ENCODE results near the gene IGLL5. TPM values are rescaled to one million over a fixed set of nuclear protein-coding genes. Genes with fewer than 3 reads are reported as not detected.
A peak's percentile ranks its signal among the peaks of the same experiment; 100 is the strongest.

Gene IGLL5
- total RNA-seq, 3 donors from 2014 or later (not counting 1 experiment from before 2014, with no cell fraction given), result 0.38 to 124 (median 0.93) TPM

GRCh38 chr22:22865311-22866072 lies 22.1 kb upstream of the IGLL5 start:
- peak overlapping the region; percentile 13 for H3K4me3 Mint-ChIP-seq
- Histone ChIP-seq H3K9me3 (ENCODE audit: control insufficient read depth, insufficient read depth, low read length) (no peaks in the 10 kb centered on the region), H3K36me3 (ENCODE audit: control insufficient read depth, insufficient read depth, low read length) (no peaks in the 10 kb centered on the region), H3K4me3 (ENCODE audit: low read length) (no peak overlapping the region), H3K4me1 (ENCODE audit: control insufficient read depth, insufficient read depth, low read length) (peaks cover 26% of the 10 kb centered on the region), H3K27ac (ENCODE audit: low read length) (peak overlapping the region; percentile 13), H3K27me3 (ENCODE audit: control insufficient read depth, insufficient read depth, low read length) (no peaks in the 10 kb centered on the region)
- TF ChIP-seq CTCF (IDR thresholded peaks at IDR 0.05), result no peak
- no peaks in the 10 kb centered on the region for H3K27me3 Mint-ChIP-seq (ENCODE audit: low read depth in 2 of 2)
- peak overlapping the region; percentile 70 to 78 for H3K27ac Mint-ChIP-seq
- 20% methylated on average over 5 of the region's 5 CpGs for WGBS (ENCODE audit: insufficient coverage)
- ATAC-seq, result peak; percentile 51 to 62 (median 58)
- peaks cover 51 to 52% of the 10 kb centered on the region in 2 donors for H3K4me1 Mint-ChIP-seq
- peaks cover 0 to 4% of the 10 kb centered on the region in 2 donors for H3K9me3 Mint-ChIP-seq
- H3K36me3 Mint-ChIP-seq, result no peaks in the 10 kb centered on the region
- DNase-seq, result peak in 1 of 2 donors; percentile 53
- intact Hi-C loops (cut with micrococcal nuclease), result no loop called here

- Histone ChIP-seq H3K4me1 (ENCODE audit: control insufficient read depth, insufficient read depth, low read length) (peaks cover 35% of the 10 kb centered on the region), H3K4me3 (ENCODE audit: low read length) (no peak overlapping the region), H3K27me3 (ENCODE audit: control insufficient read depth, insufficient read depth, low read length) (no peaks in the 10 kb centered on the region), H3K9me3 (ENCODE audit: control insufficient read depth, insufficient read depth, low read length) (no peaks in the 10 kb centered on the region), H3K36me3 (ENCODE audit: control insufficient read depth, insufficient read depth, low read length) (no peaks in the 10 kb centered on the region), H3K27ac (ENCODE audit: low read length) (no peak overlapping the region)
- Mint-ChIP-seq H3K36me3 (no peaks in the 10 kb centered on the region), H3K4me3 (no peak overlapping the region), H3K27me3 (ENCODE audit: low read depth in 2 of 2) (no peaks in the 10 kb centered on the region), H3K9me3 (peaks cover 0 to 4% of the 10 kb centered on the region in 2 donors), H3K4me1 (peaks cover 54 to 61% of the 10 kb centered on the region in 2 donors), H3K27ac (peak overlapping the region; percentile 70 to 78)
- no peak for TF ChIP-seq CTCF (IDR thresholded peaks at IDR 0.05)
- ATAC-seq (no peak), DNase-seq (no peak)
- intact Hi-C loops (cut with micrococcal nuclease), result no loop called here
- WGBS (ENCODE audit: insufficient coverage), result 79% methylated on average over 8 of the region's 8 CpGs
Measured at GRCh38 chr22:22866381-22867111, 21.1 kb upstream of the IGLL5 start.

DNA sequence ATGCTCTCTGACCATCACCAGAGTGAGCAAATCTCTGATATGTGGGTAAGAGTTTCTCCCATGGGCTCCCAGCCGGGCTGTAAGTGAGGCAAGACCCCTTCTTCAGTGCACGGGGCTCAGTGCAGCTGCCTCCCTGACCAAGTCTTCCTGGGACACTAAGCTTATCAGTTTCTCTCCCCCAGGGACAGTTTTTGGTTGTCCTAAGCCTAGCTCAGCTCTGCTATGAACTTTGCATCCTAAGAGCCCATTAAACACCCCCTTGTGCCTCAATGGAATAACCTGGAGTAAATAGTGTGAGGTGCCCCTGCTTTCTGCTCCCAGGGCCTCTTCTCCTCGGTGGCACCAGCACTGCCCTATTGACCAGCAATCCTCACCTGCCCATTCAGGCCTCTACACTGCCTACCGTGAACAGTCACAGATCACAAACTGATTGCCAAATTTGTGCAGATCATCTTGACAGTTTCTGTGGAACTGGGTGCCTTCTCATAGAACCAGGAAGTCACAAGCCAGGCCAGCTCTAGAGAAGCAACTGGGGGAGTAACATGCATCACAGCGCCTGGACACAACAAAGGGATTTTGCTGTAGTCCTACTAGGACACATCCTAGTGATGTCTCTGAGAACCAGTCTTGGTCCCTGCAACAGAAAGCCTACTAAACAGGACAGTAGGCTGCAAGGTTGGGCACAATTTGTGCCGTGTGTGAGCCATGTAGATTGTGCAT lies 19.5 kb upstream of the IGLL5 start:
- Mint-ChIP-seq H3K36me3 (no peaks in the 10 kb centered on the region), H3K27ac (no peak overlapping the region), H3K27me3 (ENCODE audit: low read depth in 2 of 2) (no peaks in the 10 kb centered on the region), H3K9me3 (peaks cover 0 to 4% of the 10 kb centered on the region in 2 donors), H3K4me3 (no peak overlapping the region), H3K4me1 (peaks cover 56 to 67% of the 10 kb centered on the region in 2 donors)
- Histone ChIP-seq H3K36me3 (ENCODE audit: control insufficient read depth, insufficient read depth, low read length) (no peaks in the 10 kb centered on the region), H3K27ac (ENCODE audit: low read length) (no peak overlapping the region), H3K27me3 (ENCODE audit: control insufficient read depth, insufficient read depth, low read length) (no peaks in the 10 kb centered on the region), H3K4me3 (ENCODE audit: low read length) (no peak overlapping the region), H3K4me1 (ENCODE audit: control insufficient read depth, insufficient read depth, low read length) (peaks cover 38% of the 10 kb centered on the region), H3K9me3 (ENCODE audit: control insufficient read depth, insufficient read depth, low read length) (no peaks in the 10 kb centered on the region)
- intact Hi-C loops (cut with micrococcal nuclease), result no loop called here
- DNase-seq (no peak), ATAC-seq (no peak)
- 90% methylated on average over 6 of the region's 6 CpGs for WGBS (ENCODE audit: insufficient coverage)
- TF ChIP-seq CTCF (IDR thresholded peaks at IDR 0.05), result no peak

All from natural killer cell (primary cell).